Duodenal mucosa (tissue), 2 donors: Measurements from ENCODE around the gene TSPAN18.

Experiments used
- H3K27ac ChIP-seq: one replicate; pipeline ENCODE4 v1.7.0; 2013; ENCODE audit warnings: low read depth, low read length
- H3K27me3 ChIP-seq, 2 donors: one replicate each; pipeline ENCODE4 v1.7.0; 2013; ENCODE audit warnings: low read length in 2 of 2, control low read depth in 1 of 2; ENCODE audit not compliant: insufficient read depth in 2 of 2, control insufficient read depth in 1 of 2
- H3K36me3 ChIP-seq, 2 donors: one replicate each; pipeline ENCODE4 v1.7.0; 2013; ENCODE audit warnings: low read length in 2 of 2, control low read depth in 1 of 2; ENCODE audit not compliant: insufficient read depth in 2 of 2, control insufficient read depth in 1 of 2
- H3K4me1 ChIP-seq, 2 donors: one replicate each; pipeline ENCODE4 v1.7.0; 2013; ENCODE audit warnings: low read length in 2 of 2, control low read depth in 1 of 2; ENCODE audit not compliant: insufficient read depth in 2 of 2, control insufficient read depth in 1 of 2
- H3K4me3 ChIP-seq, 2 donors: one replicate each; pipeline ENCODE4 v1.7.0; 2013; ENCODE audit warnings: low read length in 2 of 2, low read depth in 1 of 2
- H3K9ac ChIP-seq, 2 donors: one replicate each; pipeline ENCODE4 v1.7.0; 2013; ENCODE audit warnings: low read length in 2 of 2, low read depth in 1 of 2
- H3K9me3 ChIP-seq, 2 donors: one replicate each; pipeline ENCODE4 v1.7.0; 2013; ENCODE audit warnings: low read length in 2 of 2, control low read depth in 1 of 2; ENCODE audit not compliant: control insufficient read depth in 1 of 2

Gene TSPAN18

DNA sequence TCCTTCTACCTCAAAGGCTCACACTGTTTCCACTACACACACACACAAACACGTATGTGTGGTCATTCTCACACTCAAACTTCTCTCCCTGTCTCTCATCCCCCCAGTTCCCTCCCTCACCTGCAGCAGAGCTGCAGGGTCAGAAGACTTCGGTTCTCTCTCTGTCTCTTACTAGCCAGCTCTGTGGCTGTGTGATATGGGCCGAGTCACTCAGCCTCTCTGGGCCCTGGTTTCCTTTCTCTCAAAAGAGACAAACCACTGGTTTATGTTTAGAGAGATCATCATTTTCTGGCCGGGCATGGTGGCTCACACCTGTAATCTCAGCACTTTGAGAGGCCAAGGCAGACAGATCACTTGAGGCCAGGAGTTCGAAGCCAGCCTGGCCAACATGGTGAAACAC is 21.1 kb downstream of the TSPAN18 start:
- peaks cover 7 to 17% of the 10 kb centered on the region in 2 donors for H3K4me1 ChIP-seq

GRCh38 chr11:44748606-44749005 is 21.8 kb downstream of the TSPAN18 start:
- no peak overlapping the region for H3K4me3 ChIP-seq
- H3K4me1 ChIP-seq: peaks cover 7 to 17% of the 10 kb centered on the region in 2 donors
- no peaks in the 10 kb centered on the region for H3K27me3 ChIP-seq
- H3K27ac ChIP-seq: no peak overlapping the region
- H3K36me3 ChIP-seq: no peaks in the 10 kb centered on the region
- no peak overlapping the region for H3K9ac ChIP-seq
- H3K9me3 ChIP-seq: no peaks in the 10 kb centered on the region

More for the DNA sequence above, 21.1 kb downstream of the TSPAN18 start:
- Histone ChIP-seq H3K9me3 (no peaks in the 10 kb centered on the region), H3K4me3 (no peak overlapping the region), H3K36me3 (no peaks in the 10 kb centered on the region), H3K27ac (no peak overlapping the region), H3K9ac (no peak overlapping the region), H3K27me3 (no peaks in the 10 kb centered on the region)

- no peak overlapping the region for H3K4me3 ChIP-seq
- no peak overlapping the region for H3K27ac ChIP-seq
- no peak overlapping the region for H3K9ac ChIP-seq
- H3K36me3 ChIP-seq: no peaks in the 10 kb centered on the region
- H3K27me3 ChIP-seq: no peaks in the 10 kb centered on the region
- H3K9me3 ChIP-seq: no peaks in the 10 kb centered on the region
- peaks cover 7 to 17% of the 10 kb centered on the region in 2 donors for H3K4me1 ChIP-seq
These were observed 22.4 kb downstream of the TSPAN18 start for GRCh38 chr11:44749189-44749588.

DNA sequence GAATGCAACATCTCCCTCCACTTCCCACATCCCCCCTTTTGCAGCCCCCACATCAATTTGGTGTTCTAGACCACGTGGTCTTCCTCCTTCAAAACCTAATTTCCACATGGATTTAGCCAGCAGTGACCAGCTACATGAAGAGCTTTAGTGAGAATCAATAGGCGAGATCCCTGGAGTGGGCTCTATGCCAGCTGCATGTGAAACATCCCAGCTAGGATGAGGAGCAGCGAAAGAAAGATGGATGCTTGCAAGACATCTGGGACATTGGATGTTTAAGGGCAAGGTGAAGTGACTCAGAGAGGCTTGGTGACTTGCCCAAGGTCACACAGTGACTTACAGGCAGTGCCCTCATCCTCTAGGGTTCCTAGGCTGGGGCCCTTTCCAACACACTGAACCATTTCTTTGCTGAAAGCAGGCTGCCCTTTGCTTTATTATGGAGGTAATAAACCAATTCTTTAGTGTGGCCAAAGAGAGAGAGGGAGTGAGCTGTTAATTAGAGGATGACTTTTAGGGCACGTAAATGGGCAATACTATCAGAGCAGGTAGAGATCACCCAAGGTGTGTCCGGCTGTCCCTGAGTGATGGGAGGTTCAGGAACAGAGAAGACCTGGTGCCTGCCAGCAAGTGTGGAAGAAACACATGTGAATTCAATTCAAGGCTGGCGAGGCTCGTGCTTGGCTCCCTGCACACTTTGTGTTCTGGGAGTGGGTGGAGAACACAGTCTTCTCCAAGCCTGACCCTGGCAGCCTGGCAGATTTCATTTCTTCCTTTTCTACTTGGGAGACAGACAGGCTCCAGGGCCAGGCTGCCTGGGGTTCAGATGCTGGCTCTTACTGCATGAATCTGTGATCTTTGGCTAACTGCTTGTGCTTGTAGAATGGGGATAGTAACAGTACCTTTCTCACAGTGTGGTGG is 24.0 kb downstream of the TSPAN18 start:
- Histone ChIP-seq H3K27me3 (no peaks in the 10 kb centered on the region), H3K36me3 (no peaks in the 10 kb centered on the region), H3K27ac (no peak overlapping the region), H3K9ac (no peak overlapping the region), H3K4me1 (peaks cover 7 to 13% of the 10 kb centered on the region in 2 donors), H3K9me3 (no peaks in the 10 kb centered on the region), H3K4me3 (no peak overlapping the region)

DNA sequence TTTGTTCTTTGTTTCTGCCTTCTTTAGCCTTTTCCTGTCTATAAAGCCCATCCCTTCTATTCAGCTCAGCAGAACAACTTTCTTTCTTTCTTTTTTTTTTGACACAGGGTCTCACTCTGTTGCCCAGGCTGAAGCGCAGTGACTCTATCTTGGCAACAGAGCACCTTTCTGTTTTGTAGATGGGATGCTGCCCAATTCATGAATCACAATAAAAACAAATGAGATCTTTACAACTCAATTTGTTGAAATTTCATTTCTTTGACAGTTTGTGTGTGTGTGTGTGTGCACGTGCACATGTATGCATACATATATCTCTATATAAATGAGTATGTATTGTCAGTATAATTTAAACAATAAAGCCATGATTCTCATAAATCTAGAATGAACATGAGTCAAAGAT is 25.5 kb downstream of the TSPAN18 start:
- Histone ChIP-seq H3K4me1 (peaks cover 7 to 13% of the 10 kb centered on the region in 2 donors), H3K27ac (no peak overlapping the region), H3K4me3 (no peak overlapping the region), H3K36me3 (no peaks in the 10 kb centered on the region), H3K27me3 (no peaks in the 10 kb centered on the region), H3K9me3 (no peaks in the 10 kb centered on the region), H3K9ac (no peak overlapping the region)

DNA sequence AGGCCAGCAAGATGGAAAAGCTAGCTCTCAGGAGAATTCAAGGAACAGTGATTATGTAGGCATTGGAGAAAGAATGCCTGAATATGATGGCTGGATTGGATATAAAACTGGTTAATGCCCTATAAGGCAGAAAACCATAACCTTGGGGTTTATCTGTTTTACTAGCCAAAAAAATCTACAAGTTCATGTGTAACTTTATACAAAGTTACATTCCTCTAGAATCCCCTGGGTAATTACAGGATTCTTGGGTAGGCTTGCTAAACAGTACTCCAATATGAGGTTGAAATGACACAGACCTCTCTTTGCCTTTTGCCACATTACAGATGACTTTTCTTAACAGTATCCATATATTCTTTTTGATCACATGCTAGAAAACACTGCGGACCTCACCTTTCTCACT is 26.0 kb downstream of the TSPAN18 start:
- Histone ChIP-seq H3K4me3 (no peak overlapping the region), H3K27ac (no peak overlapping the region), H3K9me3 (no peaks in the 10 kb centered on the region), H3K9ac (no peak overlapping the region), H3K27me3 (no peaks in the 10 kb centered on the region), H3K4me1 (peaks cover 7 to 13% of the 10 kb centered on the region in 2 donors), H3K36me3 (no peaks in the 10 kb centered on the region)

DNA sequence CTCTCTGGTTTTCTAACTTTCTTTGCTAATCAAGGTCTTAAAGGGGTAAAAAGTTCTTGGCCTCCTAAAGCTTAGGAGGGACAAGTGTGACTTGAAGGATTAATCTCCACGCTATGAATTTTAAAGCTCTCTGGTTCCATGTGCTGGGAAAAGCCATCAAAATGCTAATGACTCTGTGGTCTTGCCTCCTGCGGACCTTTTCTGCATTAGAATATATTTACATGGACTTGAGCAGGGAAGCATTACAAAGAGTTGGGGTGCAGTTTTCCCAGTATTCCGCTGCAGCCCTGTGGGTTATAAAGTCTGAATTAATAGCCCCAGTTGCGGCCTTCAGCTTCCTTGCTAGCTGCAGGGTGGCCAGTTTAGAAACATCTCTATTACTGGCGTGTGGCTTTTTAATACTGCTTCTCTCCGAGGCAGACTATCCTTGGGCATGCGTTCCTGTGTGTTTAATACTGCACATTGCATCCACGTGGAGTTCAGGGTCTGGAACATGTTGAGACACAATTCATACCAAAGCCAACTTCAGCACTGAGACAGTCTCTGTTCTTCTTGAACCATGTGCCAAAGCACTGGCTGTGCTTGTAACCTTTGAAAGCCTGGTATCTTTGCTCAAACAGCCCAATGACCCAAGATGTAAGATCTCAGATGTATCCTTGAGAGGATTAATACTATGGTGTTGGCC is 27.3 kb downstream of the TSPAN18 start:
- Histone ChIP-seq H3K4me3 (no peak overlapping the region), H3K9me3 (no peaks in the 10 kb centered on the region), H3K36me3 (no peaks in the 10 kb centered on the region), H3K4me1 (peaks cover 7 to 13% of the 10 kb centered on the region in 2 donors), H3K27ac (no peak overlapping the region), H3K9ac (no peak overlapping the region), H3K27me3 (no peaks in the 10 kb centered on the region)

- no peaks in the 10 kb centered on the region for H3K27me3 ChIP-seq
- peaks cover 7 to 13% of the 10 kb centered on the region in 2 donors for H3K4me1 ChIP-seq
- H3K9ac ChIP-seq: no peak overlapping the region
- no peak overlapping the region for H3K27ac ChIP-seq
- no peaks in the 10 kb centered on the region for H3K9me3 ChIP-seq
- H3K36me3 ChIP-seq: no peaks in the 10 kb centered on the region
- no peak overlapping the region for H3K4me3 ChIP-seq
These were observed 28.3 kb downstream of the TSPAN18 start for GRCh38 chr11:44754876-44755555.

DNA sequence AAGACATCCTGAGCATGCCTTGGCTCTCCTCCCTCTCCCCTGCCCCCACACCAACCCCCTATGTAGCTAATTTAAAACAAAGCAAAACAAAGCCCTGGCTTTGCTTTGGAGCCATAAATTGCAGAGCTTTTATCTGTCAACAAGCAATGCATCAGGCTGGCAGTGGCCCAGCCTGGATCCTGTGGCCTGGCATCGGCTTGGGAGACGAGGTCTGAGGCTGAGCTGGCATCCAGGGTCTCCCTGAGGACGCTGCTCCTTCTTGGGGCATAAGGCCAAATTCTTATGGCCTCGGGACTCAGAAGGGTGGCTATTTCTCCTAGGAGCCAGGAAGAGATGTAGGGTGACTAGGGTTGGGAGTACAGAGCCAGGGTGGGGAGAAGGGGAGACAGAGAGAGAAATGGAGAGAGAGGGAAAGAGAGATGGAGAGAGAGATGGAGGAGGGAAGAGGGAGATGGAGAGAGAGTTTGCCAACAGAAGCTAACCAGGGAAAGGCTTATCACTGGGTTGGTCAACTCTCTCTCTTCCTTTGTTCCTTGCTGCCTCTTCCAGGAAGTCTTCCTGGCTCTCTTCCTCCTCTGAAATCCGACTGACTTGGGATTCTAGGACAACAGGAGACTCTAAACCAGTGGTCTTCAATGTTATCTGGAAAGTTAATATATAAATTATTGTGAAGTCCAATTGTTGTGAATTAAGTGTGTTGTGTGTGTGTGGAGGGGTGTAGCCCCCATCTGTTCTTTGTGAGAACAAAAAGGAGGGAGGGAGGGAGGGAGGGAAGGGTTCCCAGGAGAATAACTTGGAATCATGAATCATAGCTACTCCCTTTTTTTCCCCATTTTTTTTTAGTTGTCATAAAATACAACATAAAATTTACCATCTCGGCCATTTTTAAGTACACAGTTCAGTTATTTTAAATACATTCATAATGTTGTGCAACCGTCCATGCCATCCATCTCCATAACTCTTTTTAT is 29.1 kb downstream of the TSPAN18 start:
- Histone ChIP-seq H3K4me1 (peaks cover 5 to 13% of the 10 kb centered on the region in 2 donors), H3K27ac (no peak overlapping the region), H3K36me3 (no peaks in the 10 kb centered on the region), H3K4me3 (no peak overlapping the region), H3K9ac (no peak overlapping the region), H3K9me3 (no peaks in the 10 kb centered on the region), H3K27me3 (no peaks in the 10 kb centered on the region)
